NCI-H2196 treated with DMSO at 0.1 percent for 48 hours (cell line): ENCODE data around the gene ADIG.

Source experiments
- DNase-seq: peaks from one replicate; lab custom pipeline; 2025; ENCODE audit not compliant: unreplicated experiment; lab: John Stamatoyannopoulos, UW

ADIG gene

DNA sequence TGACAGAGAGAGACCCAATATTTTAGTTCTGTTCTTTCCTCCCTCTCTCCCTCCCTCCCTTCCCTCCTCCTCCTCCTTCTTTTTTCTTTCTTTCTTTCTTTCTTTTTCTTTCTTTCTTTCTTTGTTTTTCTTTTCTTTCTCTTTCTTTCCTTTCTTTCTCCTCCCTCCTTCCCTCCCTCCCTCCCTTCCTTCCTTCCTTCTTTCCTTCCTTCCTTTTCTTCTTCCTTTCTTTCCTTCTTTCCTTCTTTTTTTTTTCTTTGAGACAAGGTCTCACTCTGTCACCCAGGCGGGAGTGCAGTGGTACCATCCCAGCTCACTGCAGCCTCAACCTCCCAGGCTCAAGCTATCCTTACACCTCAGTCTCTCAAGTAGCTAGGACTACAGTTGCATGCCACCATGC is 49.0 kb downstream of the ADIG start:
- no peak for DNase-seq

DNA sequence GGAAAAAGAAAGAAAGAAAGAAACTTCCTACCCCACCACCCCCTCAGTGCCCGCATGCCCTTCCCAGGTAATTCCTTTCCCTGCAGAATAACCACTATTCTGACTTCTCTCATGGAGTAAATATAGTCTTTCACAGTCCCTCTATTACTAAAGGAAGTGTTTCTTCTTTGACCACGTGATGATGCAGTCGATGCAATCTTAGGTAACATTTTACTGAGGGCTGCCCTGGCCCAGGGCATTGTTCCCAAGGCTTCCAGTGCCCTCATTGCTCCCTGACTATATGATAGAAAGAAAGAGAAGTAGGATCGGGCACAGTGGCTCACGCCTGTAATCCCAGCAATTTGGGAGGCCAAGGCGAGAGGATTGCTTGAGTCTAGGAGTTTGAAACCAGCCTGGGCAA is 49.7 kb downstream of the ADIG start:
- no peak for DNase-seq

DNA sequence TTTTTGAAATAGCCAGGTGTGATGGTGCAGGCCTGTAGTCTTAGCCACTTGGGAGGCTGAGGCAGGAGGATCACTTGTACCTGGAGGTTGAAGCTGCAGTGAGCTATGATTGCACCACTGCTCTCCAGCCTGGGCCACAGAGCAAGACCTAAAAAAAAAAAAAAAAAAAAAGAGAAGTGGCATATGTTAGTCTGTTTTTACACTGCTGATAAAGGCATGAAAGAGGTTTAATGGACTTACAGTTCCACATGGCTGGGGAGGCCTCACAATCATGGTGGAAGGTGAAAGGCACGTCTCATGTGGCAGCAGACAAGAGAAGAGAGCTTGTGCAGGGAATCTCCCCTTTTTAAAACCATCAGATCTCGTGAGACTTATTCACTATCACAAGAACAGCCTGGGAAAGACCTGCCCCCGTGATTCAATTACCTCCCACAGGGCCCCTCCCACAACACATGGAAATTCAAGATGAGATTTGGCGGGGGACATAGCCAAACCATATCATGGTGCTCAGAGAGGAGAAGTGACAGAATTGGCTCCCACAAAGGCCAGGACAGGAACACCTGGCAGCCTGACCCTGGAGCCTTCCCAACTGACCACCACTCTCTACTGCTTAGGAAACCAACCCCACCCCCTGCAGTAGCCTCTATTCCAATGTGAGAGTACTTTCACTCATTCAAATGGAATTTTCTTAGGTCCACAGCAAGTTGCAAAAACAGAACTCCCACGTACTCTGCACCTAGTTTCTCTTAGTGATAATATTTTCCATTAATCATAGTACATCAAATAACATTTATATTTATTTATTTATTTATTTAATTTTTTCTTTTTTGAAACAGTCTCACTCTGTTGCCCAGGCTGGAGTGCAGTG is 50.4 kb downstream of the ADIG start:
- DNase-seq = no peak

DNA sequence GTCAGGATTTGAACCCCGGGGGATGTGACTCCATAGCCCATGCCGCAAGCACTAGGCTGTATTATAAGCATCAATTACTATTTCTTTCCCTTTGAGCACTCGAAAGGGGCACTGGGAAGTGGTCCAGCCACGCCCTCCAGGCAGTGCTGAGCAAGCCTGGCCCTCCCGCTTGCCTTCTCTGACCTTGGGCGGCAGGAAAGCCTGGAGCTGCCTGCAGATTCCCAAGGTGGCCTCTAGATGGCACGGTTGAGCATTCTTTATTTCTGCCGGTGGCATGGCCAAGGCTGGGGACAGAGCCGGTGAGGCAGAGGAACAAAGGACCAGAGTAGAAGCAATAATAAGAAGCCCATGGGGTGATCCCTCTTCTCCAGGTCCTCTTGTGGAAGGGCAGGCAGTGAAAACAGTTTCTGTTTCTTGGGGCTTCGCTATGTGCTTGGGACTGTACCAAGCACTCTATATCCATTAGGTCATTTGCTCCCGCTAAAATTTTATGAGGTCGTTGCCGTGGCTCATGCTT is 52.6 kb downstream of the ADIG start:
- peak; percentile 55 for DNase-seq

DNA sequence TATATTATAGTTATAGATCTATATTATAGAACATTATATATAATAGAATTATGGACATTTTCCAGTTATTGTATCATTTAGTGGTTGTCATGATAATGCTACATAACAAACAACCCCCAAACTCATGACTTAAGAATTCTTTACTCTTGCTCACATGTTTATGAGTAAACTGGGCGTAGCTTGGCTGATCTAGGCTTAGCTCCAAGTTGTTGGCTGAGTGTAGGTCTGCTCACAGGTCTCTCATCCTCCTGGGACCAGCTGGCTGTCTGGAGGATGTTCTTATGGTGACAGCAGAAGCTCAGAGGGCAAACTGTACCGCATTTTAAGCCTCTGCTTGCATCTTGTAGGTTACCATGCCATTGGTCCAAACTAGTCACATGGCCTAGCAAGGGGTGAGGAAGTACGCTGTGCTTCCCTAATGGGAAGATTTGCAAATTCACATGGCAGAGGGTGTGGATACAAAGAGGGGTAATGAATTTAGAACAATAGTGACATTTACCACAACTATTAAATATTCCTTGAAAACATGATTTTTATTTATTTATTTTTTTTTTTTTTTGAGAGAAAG is 54.8 kb downstream of the ADIG start:
- DNase-seq = no peak
